Activated CD8-positive, alpha-beta memory T cell treated with anti-CD3 and anti-CD28 coated beads, Interleukin-2, amount 50 U/mL, for 24 hours (primary cell): ENCODE data around the gene ARL2BP.
"Not testable (repeated sequence)": the region's sequence is repeated elsewhere in the genome, so short reads cannot be mapped to it uniquely, and the experiment has no call there.

Experiments
- DNase-seq: peaks from one replicate; pipeline ENCODE4 v3.0.0-alpha.2; 2020; ENCODE audit errors: extremely low read depth

ARL2BP gene

GRCh38 chr16:57263541-57264351 lies 18.7 kb downstream of the ARL2BP start:
- no peak for DNase-seq

- DNase-seq = no peak
These were observed 19.3 kb downstream of the ARL2BP start for GRCh38 chr16:57264381-57264780.

DNA sequence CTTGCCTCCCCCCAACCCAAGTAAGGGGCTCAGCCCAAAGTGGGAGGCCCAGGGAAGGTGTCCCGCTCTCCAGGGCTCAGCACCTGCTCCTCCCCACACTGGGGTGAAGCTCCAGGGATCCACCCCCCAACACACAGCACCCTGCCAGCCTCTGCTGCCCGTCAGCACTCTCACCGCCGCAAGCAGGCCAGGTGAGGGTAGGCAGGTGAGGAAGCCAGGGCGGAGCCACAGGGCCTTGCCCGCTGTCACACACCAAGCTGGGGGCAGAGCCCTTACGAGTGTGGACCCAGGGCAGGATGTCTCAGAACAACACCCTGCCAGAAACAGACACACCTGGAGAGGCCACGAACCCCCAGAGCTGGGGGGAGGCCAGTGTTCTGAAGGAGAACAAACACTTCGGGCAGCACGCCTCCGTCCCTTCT lies 19.9 kb downstream of the ARL2BP start:
- DNase-seq = no peak

DNA sequence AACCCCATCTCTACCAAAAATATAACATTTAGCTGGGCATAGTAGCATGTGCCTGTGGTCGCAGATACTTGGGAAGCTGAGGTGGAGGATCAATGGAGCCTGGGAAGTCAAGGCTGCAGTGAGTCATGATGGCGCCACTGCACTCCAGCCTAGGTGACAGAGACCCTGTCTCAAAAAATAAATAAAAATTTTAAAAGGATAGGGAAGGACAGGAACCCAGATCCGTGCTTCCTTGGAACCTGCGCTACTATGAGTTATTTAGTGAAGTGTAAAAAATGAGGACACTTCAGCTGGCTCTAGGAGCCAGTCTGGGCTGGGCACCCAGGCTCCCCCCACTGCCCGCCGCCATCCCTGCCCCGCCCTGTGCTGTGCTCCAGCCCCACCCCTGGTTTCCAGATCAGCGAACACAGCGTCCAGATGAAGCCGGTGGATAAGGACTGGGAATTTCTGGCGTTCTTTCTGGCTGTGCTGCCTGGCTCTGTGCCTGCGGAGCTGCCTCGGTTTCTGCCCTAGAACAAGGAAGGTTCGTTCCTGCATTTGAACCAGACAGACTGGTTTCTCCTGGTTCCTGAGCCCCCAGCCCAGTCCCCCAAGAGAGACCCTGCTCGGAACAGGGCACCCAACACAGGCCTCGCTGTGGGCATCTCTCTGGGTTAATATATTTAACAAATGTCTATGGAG lies 20.9 kb downstream of the ARL2BP start:
- no peak for DNase-seq

GRCh38 chr16:57266531-57267260 lies 21.6 kb downstream of the ARL2BP start:
- DNase-seq = no peak

GRCh38 chr16:57267343-57267742 lies 22.3 kb downstream of the ARL2BP start:
- DNase-seq = not testable (repeated sequence)

GRCh38 chr16:57268804-57269800 lies 24.0 kb downstream of the ARL2BP start:
- no peak for DNase-seq

GRCh38 chr16:57270221-57271062 lies 25.4 kb downstream of the ARL2BP start:
- no peak for DNase-seq

- DNase-seq = no peak
These were observed 25.9 kb downstream of the ARL2BP start for GRCh38 chr16:57271063-57271345.

- no peak for DNase-seq
These were observed 26.9 kb downstream of the ARL2BP start for GRCh38 chr16:57271867-57272495.

DNA sequence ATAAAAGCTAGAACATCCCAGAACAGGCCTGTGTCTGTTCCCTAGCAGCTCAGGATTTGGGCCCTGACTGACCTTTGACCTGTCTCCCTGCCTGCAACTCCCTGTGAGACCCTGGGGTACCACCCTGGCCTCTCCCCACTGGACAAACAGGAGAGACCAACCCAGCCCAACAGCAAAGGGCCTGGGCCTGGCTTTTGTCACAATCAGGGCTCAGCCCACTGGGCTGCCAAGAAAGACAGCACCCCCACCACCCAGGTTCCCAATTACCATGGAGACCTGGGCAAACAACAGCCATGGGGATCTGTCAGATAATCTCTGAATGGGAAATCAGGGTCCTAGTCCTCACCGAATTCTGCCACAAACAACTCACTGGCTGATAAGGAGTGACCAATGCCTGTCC lies 28.3 kb downstream of the ARL2BP start:
- no peak for DNase-seq

DNA sequence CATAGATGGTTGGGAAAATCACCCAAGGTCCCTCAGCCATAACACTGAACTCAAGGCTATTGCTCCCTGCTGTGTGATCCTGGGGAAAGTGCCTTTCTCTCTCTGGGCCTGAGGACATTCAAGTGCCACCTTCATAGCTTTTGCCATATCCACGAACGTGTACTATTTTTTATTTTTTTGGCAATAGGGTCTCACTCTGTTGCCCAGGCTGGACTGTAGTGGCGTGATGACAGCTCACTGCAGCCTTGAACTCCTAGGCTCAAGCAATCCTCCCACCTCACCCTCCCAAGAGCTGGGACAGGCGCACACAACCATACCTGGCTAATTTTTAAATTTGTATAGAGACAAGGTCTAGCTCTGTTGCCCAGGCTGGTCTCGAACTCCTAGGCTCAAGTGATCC lies 28.8 kb downstream of the ARL2BP start:
- no peak for DNase-seq

- not testable (repeated sequence) for DNase-seq
These were observed 30.9 kb downstream of the ARL2BP start for GRCh38 chr16:57275946-57276345.

DNA sequence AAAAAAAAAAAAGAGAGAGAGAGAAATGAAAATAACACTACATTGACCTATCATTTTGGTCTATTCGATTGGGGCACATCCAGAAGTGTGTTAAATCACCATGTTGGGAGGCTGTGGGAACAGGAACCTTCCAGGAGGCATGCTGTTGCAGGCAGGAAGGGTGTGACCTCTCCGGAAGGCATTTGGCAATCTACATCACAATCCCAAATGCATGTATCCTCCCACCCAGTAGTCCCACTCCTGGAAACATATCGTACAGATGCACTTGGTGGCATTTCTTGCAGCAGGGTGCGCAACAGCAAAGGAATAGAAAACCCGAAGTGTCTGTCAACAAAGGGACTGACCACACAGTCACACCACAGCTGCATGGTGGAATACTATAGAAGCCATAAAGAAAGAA lies 31.5 kb downstream of the ARL2BP start:
- no peak for DNase-seq

GRCh38 chr16:57277586-57277985 lies 32.5 kb downstream of the ARL2BP start:
- no peak for DNase-seq

DNA sequence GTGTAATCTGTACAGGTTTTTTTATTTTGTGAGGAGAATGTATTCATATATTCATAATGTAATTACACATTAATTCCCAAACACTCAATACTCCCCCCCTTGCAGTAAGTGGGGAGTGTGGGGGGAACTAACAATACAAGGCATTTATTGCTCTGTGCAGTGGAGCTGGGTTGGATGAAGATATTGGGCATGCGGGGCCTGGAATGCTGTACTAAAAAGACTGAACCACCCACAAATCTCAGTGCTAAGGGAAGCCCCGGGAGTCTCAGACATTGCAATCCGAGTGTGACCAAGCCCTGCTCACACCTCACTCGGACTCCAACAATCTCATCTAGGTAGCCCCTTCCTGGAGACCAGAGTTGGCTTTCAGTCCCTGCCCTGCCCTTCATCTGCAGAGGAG lies 33.4 kb downstream of the ARL2BP start:
- DNase-seq = no peak

- DNase-seq = no peak
These were observed 35.0 kb downstream of the ARL2BP start for GRCh38 chr16:57279780-57280638.

- DNase-seq = no peak
These were observed 36.7 kb downstream of the ARL2BP start for GRCh38 chr16:57281791-57282190.

DNA sequence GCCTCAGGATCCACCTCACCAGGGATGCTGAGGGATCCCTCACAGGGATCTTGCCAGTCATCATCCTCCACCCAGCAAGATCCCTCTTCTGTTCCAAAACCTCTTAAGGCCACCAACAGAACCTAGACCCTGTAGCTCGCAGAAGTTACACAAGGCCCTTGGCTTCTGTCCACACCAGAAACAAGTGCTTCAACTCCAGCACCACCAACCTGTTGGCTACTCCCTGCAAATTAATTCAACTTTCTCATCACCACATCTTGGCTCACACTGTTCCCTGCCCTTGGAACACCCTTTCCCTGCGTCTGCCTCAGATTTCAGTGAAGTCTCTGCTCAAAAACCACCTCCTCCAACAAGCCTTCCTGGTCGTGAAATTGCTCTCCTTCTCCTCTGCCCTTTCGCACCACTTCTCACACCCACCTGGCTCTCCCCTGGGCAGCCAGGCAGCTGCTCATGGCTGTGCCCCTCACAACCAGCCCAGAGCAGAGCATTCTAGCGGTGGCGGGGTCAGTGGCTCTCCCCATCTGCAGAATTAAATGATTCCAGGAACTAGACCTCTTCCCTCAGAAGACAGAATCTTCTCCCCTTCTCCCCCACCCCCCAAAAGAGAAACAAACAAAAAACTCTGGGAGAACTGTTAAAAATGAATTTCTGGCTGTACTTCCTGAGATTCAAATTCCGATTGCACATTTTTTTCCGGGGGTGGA lies 37.6 kb downstream of the ARL2BP start:
- DNase-seq = no peak
